GM18498 (cell line): ENCODE results near the gene MID2.
"Not testable (repeated sequence)": the region's sequence is repeated elsewhere in the genome, so short reads cannot be mapped to it uniquely, and the experiment has no call there.

Experiments
- ATAC-seq: cut with Tn5 transposase; IDR thresholded peaks from one replicate; pipeline ENCODE4 v1.9.1; 2021; ENCODE audit warnings: mild to moderate bottlenecking, moderate library complexity; ENCODE audit not compliant: unreplicated experiment

Gene MID2

GRCh38 chrX:107935664-107936433, 110.2 kb downstream of the MID2 start:
- no peak for ATAC-seq

- no peak for ATAC-seq
Measured at GRCh38 chrX:107936434-107936730, 110.7 kb downstream of the MID2 start.

GRCh38 chrX:107940095-107940494, 114.4 kb downstream of the MID2 start:
- ATAC-seq = no peak

GRCh38 chrX:107955337-107955736, 129.7 kb downstream of the MID2 start:
- ATAC-seq = not testable (repeated sequence)

GRCh38 chrX:107968623-107969022, 143.0 kb downstream of the MID2 start:
- ATAC-seq = peak; percentile 65

- no peak for ATAC-seq
Measured at GRCh38 chrX:107970073-107970472, 144.4 kb downstream of the MID2 start.

GRCh38 chrX:107971636-107972035, 146.0 kb downstream of the MID2 start:
- no peak for ATAC-seq
